Muscle layer of colon (tissue), 2 donors: ENCODE data around the gene FKBP1A.

Experiments
- H3K27ac ChIP-seq: one replicate; pipeline ENCODE4 v1.7.0; 2013; ENCODE audit warnings: low read depth, mild to moderate bottlenecking, low read length, moderate library complexity
- H3K27me3 ChIP-seq, 2 donors: one replicate each; pipeline ENCODE4 v1.7.0; 2013; ENCODE audit warnings: low read length in 2 of 2, mild to moderate bottlenecking in 2 of 2; ENCODE audit not compliant: insufficient read depth in 2 of 2, control insufficient read depth in 1 of 2
- H3K36me3 ChIP-seq: one replicate; pipeline ENCODE4 v1.7.0; 2013; ENCODE audit warnings: mild to moderate bottlenecking, low read length; ENCODE audit not compliant: insufficient read depth
- H3K4me1 ChIP-seq: one replicate; pipeline ENCODE4 v1.7.0; 2013; ENCODE audit warnings: mild to moderate bottlenecking, low read length; ENCODE audit not compliant: insufficient read depth
- H3K4me3 ChIP-seq, 2 donors: one replicate each; pipeline ENCODE4 v1.7.0; 2013; ENCODE audit warnings: low read length in 2 of 2, low read depth in 1 of 2, mild to moderate bottlenecking in 1 of 2, moderate library complexity in 1 of 2
- H3K9ac ChIP-seq: one replicate; pipeline ENCODE4 v1.7.0; 2013; ENCODE audit warnings: low read length
- H3K9me3 ChIP-seq: one replicate; pipeline ENCODE4 v1.7.0; 2013; ENCODE audit warnings: mild to moderate bottlenecking, low read length
- donor health status: abdominal sarcoma.
- donor health status: Adenocarcinoma of cecum.

The FKBP1A gene

DNA sequence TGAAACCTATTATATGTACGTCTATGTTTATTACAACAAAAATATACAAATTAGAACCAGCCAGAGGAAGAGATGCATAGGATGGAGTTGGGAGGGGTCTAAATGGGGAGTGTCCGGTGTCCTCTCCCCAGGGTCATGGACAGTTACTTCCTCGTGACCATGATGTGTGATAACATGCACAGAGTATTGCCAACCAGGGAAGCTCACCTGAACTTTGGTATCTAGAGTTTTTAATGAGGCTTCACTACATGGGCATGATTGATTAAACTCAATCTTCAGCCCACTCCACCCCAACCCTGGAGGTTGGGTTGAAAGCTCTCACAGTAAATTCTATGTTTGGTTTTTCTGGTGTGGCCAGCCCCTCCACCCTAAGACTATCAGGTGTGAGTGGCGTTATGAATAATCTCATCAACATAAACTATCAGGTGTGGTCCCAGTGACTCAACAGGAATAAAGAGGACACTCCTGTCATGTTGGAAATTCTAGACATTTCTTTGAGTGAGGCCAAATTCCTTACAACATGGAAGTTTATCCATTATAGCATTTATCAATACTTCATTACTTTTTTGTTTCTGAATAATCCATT lies 36.4 kb upstream of the FKBP1A start:
- H3K27me3 ChIP-seq: no peaks in the 10 kb centered on the region
- no peaks in the 10 kb centered on the region for H3K4me1 ChIP-seq
- no peak overlapping the region for H3K4me3 ChIP-seq
- no peaks in the 10 kb centered on the region for H3K36me3 ChIP-seq
- no peaks in the 10 kb centered on the region for H3K9me3 ChIP-seq
- no peak overlapping the region for H3K9ac ChIP-seq
- no peak overlapping the region for H3K27ac ChIP-seq

DNA sequence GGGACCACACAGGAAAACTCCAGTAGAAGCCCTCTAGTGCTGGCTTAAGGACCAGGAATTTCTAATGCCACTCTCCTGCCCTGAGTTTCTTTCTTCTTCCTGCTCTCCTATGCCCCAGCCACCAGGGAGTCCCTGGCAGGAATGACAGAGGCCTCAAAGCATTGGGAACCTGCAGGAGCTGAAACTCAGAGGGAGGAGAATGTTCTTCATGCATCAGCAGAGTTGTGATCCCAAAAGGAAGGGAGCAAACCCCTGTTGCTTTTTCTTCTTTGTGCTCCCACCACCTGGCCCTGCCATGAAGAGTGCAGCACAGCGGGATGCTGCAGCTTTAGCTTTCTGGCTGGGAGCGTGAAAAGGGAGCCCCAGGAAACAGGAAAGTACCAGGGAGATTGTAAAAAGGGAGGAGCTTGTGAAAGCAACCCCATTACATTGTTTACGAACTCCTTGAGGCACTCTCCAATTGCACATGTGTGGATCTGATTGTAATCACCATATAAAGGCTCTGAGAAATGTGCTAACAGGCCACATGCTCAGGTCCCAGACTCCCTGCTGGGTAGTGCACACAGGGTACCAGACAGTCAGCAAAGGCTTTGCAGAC lies 34.7 kb upstream of the FKBP1A start:
- H3K36me3 ChIP-seq: no peaks in the 10 kb centered on the region
- no peaks in the 10 kb centered on the region for H3K27me3 ChIP-seq
- H3K27ac ChIP-seq: no peak overlapping the region
- no peak overlapping the region for H3K4me3 ChIP-seq
- no peaks in the 10 kb centered on the region for H3K9me3 ChIP-seq
- H3K4me1 ChIP-seq: no peaks in the 10 kb centered on the region
- no peak overlapping the region for H3K9ac ChIP-seq

DNA sequence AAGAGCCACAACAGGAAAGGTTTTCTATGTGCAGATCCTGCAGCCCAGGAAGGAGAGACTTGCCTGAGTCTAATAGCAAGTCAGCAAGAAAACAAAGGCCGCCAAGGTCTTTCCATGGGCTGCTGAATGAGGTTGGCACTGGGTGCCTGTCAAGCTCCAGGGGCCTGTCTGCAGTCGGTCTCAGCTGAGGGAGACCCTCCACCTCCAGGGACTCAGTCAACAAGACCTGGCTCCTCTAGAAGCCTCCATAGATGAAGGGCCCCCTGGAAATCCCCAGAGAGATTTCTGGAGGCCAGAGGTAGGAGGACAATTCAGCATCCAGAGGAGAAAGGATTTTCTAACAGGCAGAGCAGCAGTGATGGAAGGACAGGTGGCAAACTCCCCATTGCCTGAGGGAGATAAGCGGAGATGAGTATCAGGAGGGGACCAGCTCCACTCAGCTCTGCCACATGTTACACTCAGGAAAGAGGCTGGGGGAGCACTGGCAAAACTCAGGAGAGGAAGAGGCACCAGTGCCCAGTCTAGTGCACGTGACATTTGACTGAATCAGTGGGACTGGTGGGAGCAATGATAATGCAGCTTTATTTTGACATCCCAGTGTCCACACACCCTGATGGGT lies 33.5 kb upstream of the FKBP1A start:
- Histone ChIP-seq H3K27me3 (no peaks in the 10 kb centered on the region), H3K36me3 (no peaks in the 10 kb centered on the region), H3K4me3 (no peak overlapping the region), H3K9ac (no peak overlapping the region), H3K9me3 (no peaks in the 10 kb centered on the region), H3K27ac (no peak overlapping the region), H3K4me1 (no peaks in the 10 kb centered on the region)

DNA sequence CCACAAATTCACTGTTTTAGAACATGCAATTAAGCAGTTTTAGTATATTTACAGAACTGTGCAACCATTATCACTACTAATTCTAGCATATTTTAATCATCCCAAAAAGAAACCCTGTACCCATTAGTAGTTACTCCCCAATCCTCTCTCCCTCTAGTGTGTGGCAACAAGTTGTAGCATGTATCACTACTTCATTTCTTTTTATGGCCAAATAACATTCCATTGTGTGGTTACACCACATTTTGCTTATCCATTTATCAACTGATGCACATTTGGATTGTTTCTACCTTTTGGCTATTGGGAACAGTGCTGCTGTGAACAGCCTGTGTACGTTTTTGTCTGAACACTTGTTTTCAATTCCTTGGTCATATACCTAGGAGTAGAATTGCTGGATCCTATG lies 31.5 kb upstream of the FKBP1A start:
- H3K4me1 ChIP-seq: no peaks in the 10 kb centered on the region
- no peak overlapping the region for H3K4me3 ChIP-seq
- no peaks in the 10 kb centered on the region for H3K36me3 ChIP-seq
- H3K27ac ChIP-seq: no peak overlapping the region
- H3K27me3 ChIP-seq: no peaks in the 10 kb centered on the region
- no peaks in the 10 kb centered on the region for H3K9me3 ChIP-seq
- H3K9ac ChIP-seq: no peak overlapping the region

DNA sequence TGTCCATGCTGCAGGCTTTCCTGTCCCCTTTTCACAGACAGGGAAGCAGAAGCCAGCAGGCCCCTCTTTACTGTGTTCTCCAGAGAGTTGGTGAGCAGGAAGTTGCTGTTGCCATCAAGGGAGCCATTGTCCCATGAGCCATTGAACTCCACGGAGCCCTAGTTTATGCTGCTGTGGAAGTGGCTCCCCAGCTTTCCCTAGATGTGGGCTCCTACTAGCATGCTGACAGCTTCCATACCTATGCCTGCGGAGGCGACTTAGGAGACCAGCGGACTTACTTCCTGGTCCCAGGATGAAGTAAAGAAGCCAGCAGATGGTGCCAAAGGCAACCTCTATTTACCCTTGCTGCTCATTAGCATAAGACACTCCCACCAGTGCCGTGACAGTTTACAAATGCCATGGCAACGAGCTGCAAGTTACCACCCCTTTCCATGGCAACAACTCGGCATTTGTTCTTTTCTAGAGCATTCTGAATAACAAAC lies 30.8 kb upstream of the FKBP1A start:
- H3K4me1 ChIP-seq: no peaks in the 10 kb centered on the region
- H3K27ac ChIP-seq: no peak overlapping the region
- H3K9ac ChIP-seq: no peak overlapping the region

DNA sequence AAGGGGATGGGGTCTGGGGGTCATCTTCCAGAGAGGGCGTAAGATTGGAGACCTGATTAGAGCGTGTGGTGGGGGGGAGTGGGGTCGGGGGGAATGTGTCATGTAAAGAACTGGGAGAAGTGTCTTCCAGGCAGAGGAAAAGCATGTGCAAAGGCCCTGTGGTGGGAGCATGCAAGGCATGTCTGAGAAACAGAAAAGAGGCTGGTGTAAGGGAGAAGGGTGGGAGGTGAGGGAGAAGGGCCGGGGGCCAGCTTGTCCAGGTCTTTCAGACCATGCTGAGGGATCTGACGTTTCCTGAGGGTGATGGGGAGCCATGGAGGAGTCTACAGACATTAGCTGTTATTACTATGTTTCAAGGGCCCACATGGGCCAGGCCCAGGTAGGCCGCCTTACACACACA lies 30.4 kb upstream of the FKBP1A start:
- Histone ChIP-seq H3K9me3 (no peaks in the 10 kb centered on the region), H3K4me1 (no peaks in the 10 kb centered on the region), H3K4me3 (no peak overlapping the region), H3K27ac (no peak overlapping the region), H3K27me3 (no peaks in the 10 kb centered on the region), H3K9ac (no peak overlapping the region), H3K36me3 (no peaks in the 10 kb centered on the region)

More for the DNA sequence above, 30.8 kb upstream of the FKBP1A start:
- Histone ChIP-seq H3K4me3 (no peak overlapping the region), H3K27me3 (no peaks in the 10 kb centered on the region), H3K36me3 (no peaks in the 10 kb centered on the region), H3K9me3 (no peaks in the 10 kb centered on the region)

DNA sequence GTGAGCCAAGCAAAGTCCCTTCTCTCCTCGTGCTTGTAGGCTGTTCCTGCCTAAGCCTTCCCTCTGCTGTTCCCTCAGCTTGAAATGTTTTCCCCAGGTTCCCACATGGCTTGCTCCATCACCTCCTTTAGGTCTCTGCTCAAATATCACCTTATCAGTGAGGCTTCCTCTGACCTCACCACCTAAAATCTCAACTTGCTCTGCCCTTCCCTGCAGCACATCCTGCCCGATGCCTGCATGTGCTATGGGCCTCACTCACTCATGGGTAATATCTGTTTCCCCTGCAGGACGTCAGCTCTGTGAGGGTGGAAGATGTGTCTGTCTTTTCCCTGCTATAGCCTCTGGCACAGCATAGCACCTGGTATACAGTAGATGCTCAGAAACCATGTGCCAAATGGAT lies 29.9 kb upstream of the FKBP1A start:
- Histone ChIP-seq H3K36me3 (no peaks in the 10 kb centered on the region), H3K27me3 (no peaks in the 10 kb centered on the region), H3K4me3 (no peak overlapping the region), H3K4me1 (no peaks in the 10 kb centered on the region), H3K9ac (no peak overlapping the region), H3K27ac (no peak overlapping the region), H3K9me3 (no peaks in the 10 kb centered on the region)

DNA sequence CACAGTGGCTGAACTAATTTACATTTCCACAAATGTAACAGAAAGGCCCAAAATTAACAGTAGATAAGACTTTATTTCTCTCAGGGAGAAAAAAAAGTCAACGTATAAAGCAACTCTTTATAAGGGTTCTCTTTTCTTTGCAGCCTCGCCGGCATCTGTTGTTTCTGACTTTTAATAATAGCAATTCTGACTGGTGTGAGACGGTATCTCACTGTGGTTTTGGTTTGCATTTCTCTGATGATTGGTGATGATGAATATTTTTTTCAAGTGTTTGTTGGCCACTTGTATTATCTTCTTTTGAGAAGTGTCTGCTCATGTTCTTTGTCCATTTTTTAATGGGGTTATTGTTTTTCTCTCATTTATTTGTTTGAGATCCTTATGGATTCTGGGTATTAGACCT lies 27.2 kb upstream of the FKBP1A start:
- H3K27me3 ChIP-seq: peaks cover 0 to 3% of the 10 kb centered on the region in 2 donors
- H3K4me3 ChIP-seq: no peak overlapping the region
- H3K9me3 ChIP-seq: no peaks in the 10 kb centered on the region
- H3K36me3 ChIP-seq: no peaks in the 10 kb centered on the region
- no peak overlapping the region for H3K9ac ChIP-seq
- no peaks in the 10 kb centered on the region for H3K4me1 ChIP-seq
- H3K27ac ChIP-seq: no peak overlapping the region

DNA sequence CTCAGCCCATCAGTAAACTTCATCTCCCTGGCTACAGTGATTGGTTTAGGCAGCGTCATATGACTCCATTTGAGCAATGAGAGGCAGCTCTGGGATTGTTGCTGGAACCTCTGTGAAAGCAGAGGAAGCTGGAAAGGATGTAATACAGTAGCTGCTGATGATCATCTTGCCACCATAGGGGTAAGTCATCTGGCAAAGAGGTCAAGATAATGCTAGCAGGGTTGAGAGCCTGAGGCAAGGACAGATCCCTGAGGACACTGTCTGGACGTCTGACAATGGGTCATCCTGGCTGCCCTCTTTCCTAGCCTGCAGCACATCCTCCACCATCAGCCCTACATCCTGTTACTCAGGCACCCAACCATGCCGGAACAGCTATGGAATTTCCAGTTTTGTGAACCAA lies 25.5 kb upstream of the FKBP1A start:
- no peaks in the 10 kb centered on the region for H3K9me3 ChIP-seq
- no peaks in the 10 kb centered on the region for H3K4me1 ChIP-seq
- no peak overlapping the region for H3K4me3 ChIP-seq
- H3K9ac ChIP-seq: no peak overlapping the region
- H3K27ac ChIP-seq: no peak overlapping the region
- H3K36me3 ChIP-seq: no peaks in the 10 kb centered on the region
- H3K27me3 ChIP-seq: peaks cover 0 to 3% of the 10 kb centered on the region in 2 donors

DNA sequence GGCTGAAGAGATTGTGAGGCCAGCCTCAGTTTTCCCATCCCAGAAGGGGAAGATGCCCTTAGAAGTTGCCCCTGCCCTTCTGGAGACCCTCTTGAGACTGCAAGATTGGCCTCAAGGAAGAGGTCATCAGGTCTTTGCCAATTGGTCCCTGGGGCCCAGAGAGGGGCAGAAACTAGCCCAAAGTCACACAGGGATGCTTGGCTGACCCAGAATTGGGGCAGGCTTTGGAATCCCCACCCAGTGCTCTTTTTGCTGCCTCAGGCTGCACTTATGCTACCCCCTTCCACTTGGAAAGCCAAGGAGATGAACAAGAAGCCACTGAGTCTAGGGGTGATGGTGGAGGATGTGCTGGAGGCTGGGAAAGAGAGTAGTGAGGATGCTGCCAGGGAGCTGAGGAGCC lies 24.9 kb upstream of the FKBP1A start:
- Histone ChIP-seq H3K36me3 (no peaks in the 10 kb centered on the region), H3K27ac (no peak overlapping the region), H3K9me3 (no peaks in the 10 kb centered on the region), H3K27me3 (peaks cover 0 to 3% of the 10 kb centered on the region in 2 donors), H3K4me3 (no peak overlapping the region), H3K4me1 (no peaks in the 10 kb centered on the region), H3K9ac (no peak overlapping the region)

DNA sequence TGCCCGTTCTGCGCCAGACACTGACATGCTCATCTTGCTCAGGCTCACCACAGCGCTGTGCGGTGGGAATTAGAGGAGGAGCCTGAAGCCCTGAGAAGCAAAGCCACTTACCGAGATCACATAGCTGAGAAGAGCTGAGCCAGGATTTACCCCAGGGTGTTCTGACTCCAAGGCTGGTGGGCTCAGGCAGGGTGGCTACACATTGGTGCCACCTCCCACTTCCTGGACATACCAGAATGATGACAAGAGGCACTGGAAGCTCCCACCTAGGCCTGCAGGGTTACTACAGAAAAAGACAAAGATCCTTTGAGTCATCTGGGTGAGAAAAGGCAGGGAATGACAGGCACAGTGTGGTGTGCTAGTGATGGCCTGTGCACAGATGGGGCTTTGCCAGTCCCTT lies 24.4 kb upstream of the FKBP1A start:
- no peak overlapping the region for H3K4me3 ChIP-seq
- no peaks in the 10 kb centered on the region for H3K36me3 ChIP-seq
- H3K27me3 ChIP-seq: peaks cover 0 to 3% of the 10 kb centered on the region in 2 donors
- H3K4me1 ChIP-seq: no peaks in the 10 kb centered on the region
- H3K9me3 ChIP-seq: no peaks in the 10 kb centered on the region
- no peak overlapping the region for H3K9ac ChIP-seq
- no peak overlapping the region for H3K27ac ChIP-seq
